Ramos (cell line): ENCODE data around the gene KCTD10.
"Not testable (repeated sequence)": the region's sequence is repeated elsewhere in the genome, so short reads cannot be mapped to it uniquely, and the experiment has no call there.

Experiments used
- in situ Hi-C: fragments of 300-500 bp; cut with MboI; formaldehyde crosslinking; loops from one replicate; pipeline ENCODE4 v1.14.3; 2022; ENCODE audit warnings: low sequenced_read_pairs; ENCODE audit not compliant: unreplicated experiment

The KCTD10 gene

GRCh38 chr12:109452489-109452888 is 24.6 kb downstream of the KCTD10 start:
- in situ Hi-C loops, result no loop called here

DNA sequence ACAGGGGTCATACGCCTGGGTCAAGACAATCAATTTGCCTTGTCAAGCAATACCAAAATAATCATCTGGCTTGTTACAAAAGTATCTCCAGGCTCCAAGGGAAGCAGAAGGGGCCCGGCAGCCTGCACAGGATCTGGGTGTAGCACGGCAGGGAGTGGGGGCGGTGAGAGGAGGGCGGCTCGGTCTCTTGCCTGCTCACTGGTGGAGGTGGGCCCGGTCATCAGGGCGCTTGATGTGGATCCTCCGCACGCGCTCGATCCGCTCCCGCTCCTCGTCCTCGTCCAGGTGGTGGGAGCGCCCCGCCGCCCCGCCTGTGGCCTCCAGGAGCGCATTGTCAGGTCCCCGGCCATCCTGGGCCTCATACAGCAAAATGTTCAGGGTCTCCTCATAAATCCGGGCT is 25.7 kb downstream of the KCTD10 start:
- in situ Hi-C loops, result no loop called here

GRCh38 chr12:109450980-109451379 is 26.1 kb downstream of the KCTD10 start:
- in situ Hi-C loops, result no loop called here

DNA sequence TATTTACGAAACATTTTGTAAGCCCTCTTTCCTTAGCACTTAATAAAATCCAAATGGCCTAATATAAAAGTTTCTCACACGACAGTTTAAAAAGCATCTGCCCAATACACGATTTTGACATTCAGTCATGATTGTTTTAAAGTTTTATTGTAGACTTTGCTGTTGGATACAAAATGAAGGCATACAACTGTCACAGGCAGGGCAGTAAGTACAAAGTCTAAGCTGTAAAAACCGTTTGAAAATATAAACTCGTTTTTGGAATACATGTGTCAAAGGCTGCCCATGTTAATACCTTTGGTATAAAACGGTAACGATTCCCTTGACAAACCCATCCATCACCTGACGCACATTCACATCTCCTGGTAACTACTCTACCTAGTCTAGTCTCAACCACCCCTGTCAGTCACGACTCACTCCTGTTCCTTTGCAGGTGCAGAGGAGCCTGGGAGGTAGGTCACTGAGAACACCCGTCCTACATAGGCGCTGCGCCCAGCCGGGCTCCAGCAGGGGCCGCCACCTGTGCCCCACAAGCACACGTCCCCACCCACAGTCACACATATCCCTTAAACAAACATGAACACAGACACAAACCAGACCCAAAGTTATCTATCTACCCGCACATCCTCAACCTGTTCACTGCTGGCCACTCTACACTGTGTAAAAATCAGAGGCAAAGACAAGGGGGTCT is 27.1 kb downstream of the KCTD10 start:
- in situ Hi-C loops, result no loop called here

GRCh38 chr12:109448707-109449390 is 28.3 kb downstream of the KCTD10 start:
- in situ Hi-C loops, result no loop called here

DNA sequence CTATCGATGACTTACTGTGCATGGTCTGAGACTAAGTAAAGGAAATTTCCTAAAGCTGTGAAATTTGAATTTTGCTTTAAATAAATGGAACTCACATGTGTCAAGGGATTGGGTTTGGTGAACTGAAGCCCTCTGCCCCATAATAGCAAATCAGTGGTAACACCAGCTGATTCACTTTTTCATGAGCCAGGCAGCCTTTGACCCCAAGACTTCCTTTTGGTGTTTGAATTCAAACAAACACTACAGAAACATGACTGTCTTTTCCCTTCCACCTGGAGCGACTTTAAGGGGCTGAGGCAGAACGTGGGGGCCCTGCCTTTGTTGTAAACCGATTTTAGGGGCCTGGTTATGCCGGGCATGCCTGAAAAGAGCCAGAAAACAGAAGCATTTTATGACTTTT is 28.8 kb downstream of the KCTD10 start:
- in situ Hi-C loops, result no loop called here

DNA sequence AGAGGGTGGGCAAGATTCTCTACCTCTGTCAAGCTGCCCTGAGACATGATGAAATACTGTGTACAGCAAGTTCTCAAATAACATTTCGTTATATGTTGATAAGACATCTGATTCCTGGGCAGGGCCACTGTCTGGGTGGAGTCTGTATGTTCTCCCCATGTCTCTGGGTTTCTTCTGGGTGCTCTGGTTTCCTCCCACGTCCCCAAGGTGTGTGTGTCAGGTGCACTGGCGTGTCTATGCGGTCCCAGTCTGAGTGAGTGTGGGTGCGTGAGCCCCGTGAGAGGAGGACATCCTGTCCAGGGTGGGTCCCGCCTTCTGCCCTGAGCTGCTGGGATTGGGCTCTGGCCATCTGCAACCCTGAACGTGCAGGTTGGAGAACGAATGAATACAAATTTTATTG is 29.6 kb downstream of the KCTD10 start:
- in situ Hi-C loops, result no loop called here

- in situ Hi-C loops, result no loop called here
Observed at GRCh38 chr12:109446869-109447268, 30.2 kb downstream of the KCTD10 start.

GRCh38 chr12:109445191-109445609 is 31.9 kb downstream of the KCTD10 start:
- in situ Hi-C loops, result no loop called here

DNA sequence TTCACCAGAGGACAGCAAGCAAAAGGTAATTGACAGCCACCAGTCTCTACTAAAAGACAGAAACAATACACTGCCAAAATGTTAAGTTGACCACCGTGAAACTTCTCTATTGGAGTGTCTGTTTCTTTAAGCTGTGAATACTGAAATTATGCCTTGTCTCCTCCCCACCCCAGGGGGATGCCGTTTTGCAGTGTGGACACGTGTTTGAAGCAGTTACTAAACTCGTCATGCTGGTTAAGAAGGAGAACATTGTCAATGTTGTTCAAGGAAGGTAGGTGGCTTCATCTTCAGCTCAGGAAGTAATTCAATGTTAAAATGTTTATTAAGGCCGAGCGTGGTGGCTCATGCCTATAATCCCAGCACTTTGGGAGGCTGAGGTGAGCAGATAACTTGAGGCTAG is 32.8 kb downstream of the KCTD10 start:
- in situ Hi-C loops, result no loop called here

GRCh38 chr12:109443794-109444193 is 33.3 kb downstream of the KCTD10 start:
- in situ Hi-C loops, result no loop called here

- in situ Hi-C loops, result no loop called here
Observed at GRCh38 chr12:109440851-109441490, 36.1 kb downstream of the KCTD10 start.

- in situ Hi-C loops, result not testable (repeated sequence)
Observed at GRCh38 chr12:109439951-109440350, 37.1 kb downstream of the KCTD10 start.

GRCh38 chr12:109439181-109439580 is 37.9 kb downstream of the KCTD10 start:
- in situ Hi-C loops, result no loop called here

- in situ Hi-C loops, result no loop called here
Observed at GRCh38 chr12:109436188-109436560, 40.9 kb downstream of the KCTD10 start.

GRCh38 chr12:109435428-109436187 is 41.5 kb downstream of the KCTD10 start:
- in situ Hi-C loops, result no loop called here

DNA sequence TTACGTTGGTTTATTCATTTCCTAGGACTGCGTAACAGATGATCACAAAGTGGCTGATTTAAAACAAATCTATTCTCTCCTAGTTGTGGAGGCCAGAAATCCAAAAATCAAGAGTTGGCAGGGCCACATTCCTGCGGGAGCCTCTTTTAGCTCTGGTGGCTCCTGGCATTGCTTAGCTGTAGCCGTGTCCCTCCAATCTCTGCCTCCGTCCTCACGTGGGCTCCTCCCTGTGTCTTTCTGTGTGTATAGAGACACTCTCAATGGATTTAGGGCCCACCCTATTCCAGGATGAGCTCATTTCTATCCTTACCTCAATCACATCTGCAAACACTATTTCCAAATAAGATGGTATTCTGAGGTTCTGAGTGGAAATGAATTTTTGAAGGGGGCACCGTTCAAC is 42.5 kb downstream of the KCTD10 start:
- in situ Hi-C loops, result no loop called here

DNA sequence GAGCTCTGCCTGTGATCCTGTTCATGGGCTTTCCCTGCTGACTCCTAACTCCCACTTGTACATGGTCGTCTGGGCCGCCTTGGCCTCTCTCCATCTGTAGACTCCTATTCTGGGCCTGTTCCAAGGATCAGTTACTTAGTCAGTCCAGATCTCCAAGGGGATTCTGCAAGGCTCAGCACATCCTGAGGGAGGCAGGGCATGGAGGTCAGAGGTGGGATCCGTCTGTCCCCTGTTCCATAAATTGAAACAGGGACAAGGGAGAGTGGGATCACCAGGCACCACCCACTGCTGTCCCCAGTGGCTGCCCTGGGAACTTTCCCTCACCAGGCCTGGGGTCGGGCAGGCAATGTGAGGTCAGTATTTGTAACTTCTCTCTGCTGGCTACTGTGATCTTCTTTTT is 43.5 kb downstream of the KCTD10 start:
- in situ Hi-C loops, result no loop called here

GRCh38 chr12:109432842-109433304 is 44.2 kb downstream of the KCTD10 start:
- in situ Hi-C loops, result no loop called here

DNA sequence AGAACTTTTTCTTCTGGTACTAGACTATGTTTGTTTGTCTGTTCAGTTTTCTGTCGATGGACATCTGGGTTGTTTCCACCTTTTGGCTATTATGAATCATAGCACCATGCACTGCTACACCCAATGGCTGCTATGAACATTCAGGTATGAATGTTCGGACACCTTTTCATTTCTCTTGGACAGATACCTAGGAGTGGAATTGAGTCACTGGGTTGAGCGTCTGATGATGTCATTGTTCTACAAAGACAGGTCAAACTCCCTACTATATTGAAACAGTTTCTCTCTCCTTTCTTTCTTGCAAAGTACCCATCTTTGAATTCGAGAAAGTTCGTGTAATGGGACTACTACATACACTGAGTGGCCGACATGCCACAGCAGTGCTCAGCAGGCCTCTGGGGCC is 44.7 kb downstream of the KCTD10 start:
- in situ Hi-C loops, result no loop called here

- in situ Hi-C loops, result no loop called here
Observed at GRCh38 chr12:109430244-109430643, 46.9 kb downstream of the KCTD10 start.
